ENCODE measurements around the gene COL28A1.
"Not testable (repeated sequence)": the region's sequence is repeated elsewhere in the genome, so short reads cannot be mapped to it uniquely, and the experiment has no call there.

COL28A1 gene

GRCh38 chr7:7562736-7563135, 27.1 kb upstream of the COL28A1 start:
- DNase-seq (ENCODE audit: low spot score) = no peak
- no peak for TF ChIP-seq CTCF (IDR thresholded peaks at IDR 0.05; ENCODE audit: extremely low read depth, missing control alignments)

- DNase-seq (ENCODE audit: low spot score) = not testable (repeated sequence)
Measured at GRCh38 chr7:7561591-7561990, 25.9 kb upstream of the COL28A1 start.

GRCh38 chr7:7557252-7557651, 21.6 kb upstream of the COL28A1 start:
- no peak for DNase-seq (ENCODE audit: low spot score)
- TF ChIP-seq CTCF (IDR thresholded peaks at IDR 0.05; ENCODE audit: extremely low read depth, missing control alignments) = no peak

- TF ChIP-seq CTCF (IDR thresholded peaks at IDR 0.05; ENCODE audit: extremely low read depth, missing control alignments) = no peak
- DNase-seq (ENCODE audit: low spot score) = no peak
Measured at GRCh38 chr7:7556852-7557251, 21.2 kb upstream of the COL28A1 start.

GRCh38 chr7:7554649-7555575, 19.2 kb upstream of the COL28A1 start:
- TF ChIP-seq CTCF (IDR thresholded peaks at IDR 0.05; ENCODE audit: extremely low read depth, missing control alignments) = no peak
- DNase-seq (ENCODE audit: low spot score) = no peak

- no peak for TF ChIP-seq CTCF (IDR thresholded peaks at IDR 0.05; ENCODE audit: extremely low read depth, missing control alignments)
- DNase-seq (ENCODE audit: low spot score) = no peak
Measured at GRCh38 chr7:7554021-7554432, 18.4 kb upstream of the COL28A1 start.

GRCh38 chr7:7553386-7553785, 17.7 kb upstream of the COL28A1 start:
- TF ChIP-seq CTCF (IDR thresholded peaks at IDR 0.05; ENCODE audit: extremely low read depth, missing control alignments) = no peak
- no peak for DNase-seq (ENCODE audit: low spot score)

- no peak for TF ChIP-seq CTCF (IDR thresholded peaks at IDR 0.05; ENCODE audit: extremely low read depth, missing control alignments)
- no peak for DNase-seq (ENCODE audit: low spot score)
Measured at GRCh38 chr7:7552199-7552598, 16.5 kb upstream of the COL28A1 start.
